Parathyroid adenoma (tissue), 2 donors: ENCODE measurements around the gene ZNF605.
"Not testable (repeated sequence)": the region's sequence is repeated elsewhere in the genome, so short reads cannot be mapped to it uniquely, and the experiment has no call there.

Source experiments
- H2AFZ ChIP-seq: fragments of 300-600 bp; sonication (generic); one replicate; pipeline ENCODE4 v1.7.0; 2017; ENCODE audit warnings: antibody characterized with exemption, mild to moderate bottlenecking
- H3K27ac ChIP-seq: fragments of 300-600 bp; sonication (generic); one replicate; pipeline ENCODE4 v1.7.0; 2017
- H3K27me3 ChIP-seq: fragments of 300-600 bp; sonication (generic); one replicate; pipeline ENCODE4 v1.7.0; 2017; ENCODE audit warnings: low read length; ENCODE audit not compliant: control insufficient read depth, insufficient read depth
- H3K36me3 ChIP-seq: fragments of 300-600 bp; sonication (generic); one replicate; pipeline ENCODE4 v1.7.0; 2017; ENCODE audit warnings: low read length; ENCODE audit not compliant: control insufficient read depth, insufficient read depth
- H3K4me1 ChIP-seq: fragments of 300-600 bp; sonication (generic); one replicate; pipeline ENCODE4 v1.7.0; 2017; ENCODE audit warnings: control low read depth
- H3K4me2 ChIP-seq: fragments of 300-600 bp; sonication (generic); one replicate; pipeline ENCODE4 v1.7.0; 2017; ENCODE audit warnings: low read length
- H3K4me3 ChIP-seq: fragments of 300-600 bp; sonication (generic); one replicate; pipeline ENCODE4 v1.7.0; 2017; ENCODE audit warnings: low read depth, low read length
- H3K79me2 ChIP-seq: fragments of 300-600 bp; sonication (generic); one replicate; pipeline ENCODE4 v1.7.0; 2017; ENCODE audit warnings: control low read depth
- H3K9ac ChIP-seq: fragments of 300-600 bp; sonication (generic); one replicate; pipeline ENCODE4 v1.7.0; 2017; ENCODE audit warnings: mild to moderate bottlenecking
- H3K9me3 ChIP-seq: fragments of 300-600 bp; sonication (generic); one replicate; pipeline ENCODE4 v1.7.0; 2017; ENCODE audit warnings: low read length; ENCODE audit not compliant: control insufficient read depth
- TF ChIP-seq, protein P1 (sequence below): fragments of 300-600 bp; sonication (generic); IDR thresholded peaks from one replicate; pipeline ENCODE4 v1.7.0; 2017; ENCODE audit warnings: antibody characterized with exemption, mild to moderate bottlenecking
- donor health status: primary hyperparathyroidism.

ZNF605 gene

GRCh38 chr12:132941336-132941954 lies 14.7 kb downstream of the ZNF605 start:
- no peak overlapping the region for H3K4me2 ChIP-seq
- no peak overlapping the region for H3K27ac ChIP-seq
- H3K27me3 ChIP-seq = no peaks in the 10 kb centered on the region
- no peak overlapping the region for H3K4me3 ChIP-seq
- H2AFZ ChIP-seq = no peak overlapping the region
- H3K9ac ChIP-seq = no peak overlapping the region
- TF ChIP-seq, protein P1, sequence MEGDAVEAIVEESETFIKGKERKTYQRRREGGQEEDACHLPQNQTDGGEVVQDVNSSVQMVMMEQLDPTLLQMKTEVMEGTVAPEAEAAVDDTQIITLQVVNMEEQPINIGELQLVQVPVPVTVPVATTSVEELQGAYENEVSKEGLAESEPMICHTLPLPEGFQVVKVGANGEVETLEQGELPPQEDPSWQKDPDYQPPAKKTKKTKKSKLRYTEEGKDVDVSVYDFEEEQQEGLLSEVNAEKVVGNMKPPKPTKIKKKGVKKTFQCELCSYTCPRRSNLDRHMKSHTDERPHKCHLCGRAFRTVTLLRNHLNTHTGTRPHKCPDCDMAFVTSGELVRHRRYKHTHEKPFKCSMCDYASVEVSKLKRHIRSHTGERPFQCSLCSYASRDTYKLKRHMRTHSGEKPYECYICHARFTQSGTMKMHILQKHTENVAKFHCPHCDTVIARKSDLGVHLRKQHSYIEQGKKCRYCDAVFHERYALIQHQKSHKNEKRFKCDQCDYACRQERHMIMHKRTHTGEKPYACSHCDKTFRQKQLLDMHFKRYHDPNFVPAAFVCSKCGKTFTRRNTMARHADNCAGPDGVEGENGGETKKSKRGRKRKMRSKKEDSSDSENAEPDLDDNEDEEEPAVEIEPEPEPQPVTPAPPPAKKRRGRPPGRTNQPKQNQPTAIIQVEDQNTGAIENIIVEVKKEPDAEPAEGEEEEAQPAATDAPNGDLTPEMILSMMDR = no peak
- H3K9me3 ChIP-seq = no peaks in the 10 kb centered on the region
- H3K36me3 ChIP-seq = peaks cover 2% of the 10 kb centered on the region
- no peaks in the 10 kb centered on the region for H3K4me1 ChIP-seq
- no peaks in the 10 kb centered on the region for H3K79me2 ChIP-seq

GRCh38 chr12:132940071-132940719 lies 15.9 kb downstream of the ZNF605 start:
- no peak overlapping the region for H2AFZ ChIP-seq
- no peaks in the 10 kb centered on the region for H3K79me2 ChIP-seq
- TF ChIP-seq, protein P1 = no peak
- H3K4me2 ChIP-seq = no peak overlapping the region
- H3K27me3 ChIP-seq = no peaks in the 10 kb centered on the region
- no peak overlapping the region for H3K9ac ChIP-seq
- no peak overlapping the region for H3K27ac ChIP-seq
- H3K4me1 ChIP-seq = no peaks in the 10 kb centered on the region
- H3K4me3 ChIP-seq = no peak overlapping the region
- H3K36me3 ChIP-seq = no peaks in the 10 kb centered on the region
- no peaks in the 10 kb centered on the region for H3K9me3 ChIP-seq

DNA sequence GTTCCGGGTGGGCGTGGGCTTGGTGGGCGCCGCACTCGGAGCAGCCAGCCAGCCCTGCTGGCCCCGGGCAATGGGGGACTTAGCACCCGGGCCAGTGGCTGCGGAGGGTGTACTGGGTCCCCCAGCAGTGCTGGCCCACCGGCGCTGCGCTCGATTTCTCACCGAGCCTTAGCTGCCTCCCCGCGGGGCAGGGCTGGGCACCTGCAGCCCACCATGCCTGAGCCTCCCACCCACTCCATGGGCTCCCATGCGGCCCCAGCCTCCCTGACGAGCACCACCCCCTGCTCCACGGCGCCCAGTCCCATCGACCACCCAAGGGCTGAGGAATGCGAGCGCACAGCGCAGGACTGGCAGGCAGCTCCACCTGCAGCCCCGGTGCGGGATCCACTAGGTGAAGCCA lies 17.3 kb downstream of the ZNF605 start:
- H3K27ac ChIP-seq, H3K9ac ChIP-seq, H3K79me2 ChIP-seq, H3K4me3 ChIP-seq, H3K36me3 ChIP-seq, H3K4me1 ChIP-seq, H2AFZ ChIP-seq, H3K4me2 ChIP-seq, H3K9me3 ChIP-seq, H3K27me3 ChIP-seq: not testable (repeated sequence)

DNA sequence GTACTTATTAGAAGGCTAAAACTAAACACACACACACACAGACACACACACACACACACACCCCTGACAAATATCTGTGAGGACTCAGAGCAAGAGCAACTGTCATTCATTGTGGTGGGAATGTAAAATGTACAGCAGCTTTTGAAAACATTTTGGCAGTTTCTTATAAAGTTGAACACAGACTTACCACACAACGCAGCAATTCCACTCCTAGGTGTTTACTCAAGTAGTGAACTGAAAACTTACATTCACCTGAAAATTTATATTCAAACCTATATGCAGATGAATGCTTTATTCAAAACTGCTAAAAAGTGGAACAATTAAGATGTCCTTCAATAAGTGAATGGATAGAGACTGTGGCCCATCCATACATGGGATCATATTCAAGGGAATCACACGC lies 18.6 kb downstream of the ZNF605 start:
- no peak overlapping the region for H3K4me2 ChIP-seq
- no peaks in the 10 kb centered on the region for H3K4me1 ChIP-seq
- no peak overlapping the region for H3K27ac ChIP-seq
- H3K36me3 ChIP-seq = peaks cover 10% of the 10 kb centered on the region
- H2AFZ ChIP-seq = no peak overlapping the region
- no peaks in the 10 kb centered on the region for H3K27me3 ChIP-seq
- TF ChIP-seq, protein P1 = no peak
- H3K9me3 ChIP-seq = no peaks in the 10 kb centered on the region
- H3K9ac ChIP-seq = no peak overlapping the region
- H3K79me2 ChIP-seq = no peaks in the 10 kb centered on the region
- no peak overlapping the region for H3K4me3 ChIP-seq

DNA sequence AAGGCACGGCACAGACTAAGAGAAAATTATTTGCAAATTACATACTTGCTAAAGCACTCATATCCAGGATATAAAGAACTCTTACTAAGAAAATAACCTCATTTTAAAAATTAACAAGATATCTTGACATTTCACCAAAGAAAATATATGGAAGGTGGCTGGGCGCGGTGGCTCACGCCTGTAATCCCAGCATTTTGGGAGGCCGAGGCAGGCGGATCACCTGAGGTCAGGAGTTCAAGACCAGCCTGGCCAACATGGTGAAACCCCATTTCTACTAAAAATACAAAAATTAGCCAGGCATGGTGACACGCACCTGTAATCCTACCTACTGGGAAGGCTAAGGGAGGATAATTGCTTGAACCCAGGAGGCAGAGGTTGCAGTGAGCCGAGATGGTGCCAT lies 19.2 kb downstream of the ZNF605 start:
- not testable (repeated sequence) for H3K27me3 ChIP-seq, H3K4me3 ChIP-seq, H3K4me1 ChIP-seq, H3K4me2 ChIP-seq, H3K27ac ChIP-seq, H3K9ac ChIP-seq, H2AFZ ChIP-seq, H3K79me2 ChIP-seq, H3K9me3 ChIP-seq
- peaks cover 13% of the 10 kb centered on the region for H3K36me3 ChIP-seq
